ENCODE results near the gene AFF3. TPM values are rescaled to one million over a fixed set of nuclear protein-coding genes. Genes with fewer than 3 reads are reported as not detected.

The AFF3 gene
- total and polyA plus RNA-seq, 2 of the 8 experiments (the other 6 are each of a cell fraction or from before 2014, with no cell fraction given), result 0.27 to 3.0 TPM

GRCh38 chr2:100015849-100016248 lies 126.5 kb downstream of the AFF3 start:
- no peak overlapping the region for H2BK120ac ChIP-seq (replicated peaks; ENCODE audit: low read depth, low read length)
- TF ChIP-seq SP4 (IDR thresholded peaks at IDR 0.05; ENCODE audit: low read length) (no peak), GABPA (IDR thresholded peaks at IDR 0.05; ENCODE audit: borderline replicate concordance, insufficient read depth, low read length) (no peak), EP300 (IDR thresholded peaks at IDR 0.05; ENCODE audit: borderline replicate concordance in 1 of 2, low read depth in 2 of 2, low read length in 2 of 2) (no peak), EZH2 (IDR thresholded peaks at IDR 0.05; ENCODE audit: low read depth, low read length, severe bottlenecking) (no peak), TEAD4 (IDR thresholded peaks at IDR 0.05; ENCODE audit: low read depth, low read length) (no peak), KDM1A (IDR thresholded peaks at IDR 0.05; ENCODE audit: borderline replicate concordance, low read length) (no peak), NANOG (IDR thresholded peaks at IDR 0.05; ENCODE audit: insufficient read depth, low read depth, low read length, poor library complexity, severe bottlenecking) (no peak), SP1 (IDR thresholded peaks at IDR 0.05; ENCODE audit: low read depth, low read length) (no peak), BACH1 (IDR thresholded peaks at IDR 0.05; ENCODE audit: low read length) (no peak), ZNF274 (IDR thresholded peaks at IDR 0.05; ENCODE audit: borderline replicate concordance, extremely low read depth, low read length) (no peak), RNF2 (IDR thresholded peaks at IDR 0.05; ENCODE audit: borderline replicate concordance, low read depth, low read length, missing control alignments, poor library complexity, severe bottlenecking) (no peak), SP2 (IDR thresholded peaks at IDR 0.05; ENCODE audit: low read length) (no peak), HDAC2 (IDR thresholded peaks at IDR 0.05; ENCODE audit: borderline replicate concordance in 1 of 2, low read depth in 2 of 2, low read length in 2 of 2) (no peak)

More at GRCh38 chr2:100015849-100016248, 126.5 kb downstream of the AFF3 start:
- no peak for FAIRE-seq
- no peak for DNase-seq (ENCODE audit: low read depth in 1 of 2, low spot score in 2 of 2)
- Histone ChIP-seq H3K23me2 (ENCODE audit: low read depth, low read length) (peaks cover 14% of the 10 kb centered on the region; the same call in 1 of the 2 replicates), H2AFZ (ENCODE audit: low read length) (no peak overlapping the region), H2BK12ac (ENCODE audit: low read depth, low read length) (0 out of 2 replicates have a peak overlapping the region, but pooled peaks have one; percentile 50), H3K14ac (ENCODE audit: insufficient read length) (no peak overlapping the region), H3K4ac (replicated peaks; ENCODE audit: insufficient read length, low read depth, low read length) (no peak overlapping the region), H3K9ac (replicated peaks in 1 of 4; ENCODE audit: extremely low read depth in 1 of 4, low read depth in 3 of 4, low read length in 3 of 4) (no peak overlapping the region), H3K27ac (ENCODE audit: low read depth, low read length) (no peak overlapping the region), H3K4me2 (ENCODE audit: insufficient read depth in 1 of 2, low read depth in 2 of 2, low read length in 2 of 2) (no peak overlapping the region), H2BK20ac (ENCODE audit: low read length) (no peak overlapping the region), H3K79me1 (ENCODE audit: low read depth, low read length) (no peaks in the 10 kb centered on the region), H3K4me3 (ENCODE audit: extremely low read depth in 1 of 4, insufficient read depth in 2 of 4, low read depth in 3 of 4, low read length in 4 of 4) (no peak overlapping the region), H3K36me3 (ENCODE audit: control insufficient read depth in 2 of 4, insufficient read depth in 4 of 4, low read length in 3 of 4) (no peaks in the 10 kb centered on the region), H2BK15ac (ENCODE audit: low read length) (no peak overlapping the region), H3K23ac (ENCODE audit: insufficient read length) (no peak overlapping the region), H2AK5ac (ENCODE audit: low read depth, low read length) (peak overlapping the region; percentile 47; the same call in 1 of the 2 replicates), H3K18ac (ENCODE audit: extremely low read depth, low read length) (no peak overlapping the region), H3K9me3 (ENCODE audit: insufficient read depth in 2 of 2, low read depth in 1 of 2, low read length in 1 of 2) (no peaks in the 10 kb centered on the region; a peak in 1 of 4 replicates), H3K4me1 (replicated peaks in 1 of 4; ENCODE audit: control insufficient read depth in 3 of 4, insufficient read depth in 4 of 4, low read length in 3 of 4) (no peaks in the 10 kb centered on the region), H4K91ac (replicated peaks; ENCODE audit: insufficient read length, low read length) (no peak overlapping the region), H3K79me2 (ENCODE audit: control insufficient read depth in 1 of 2, insufficient read depth in 2 of 2, low read length in 2 of 2) (no peaks in the 10 kb centered on the region), H3K56ac (replicated peaks; ENCODE audit: insufficient read length, low read depth, low read length) (peak overlapping the region; percentile 70), H4K8ac (ENCODE audit: extremely low read depth, insufficient read depth, low read length) (no peak overlapping the region), H4K5ac (ENCODE audit: insufficient read length, low read depth, low read length) (no peak overlapping the region), H3K27me3 (replicated peaks in 1 of 4; ENCODE audit: control insufficient read depth in 3 of 4, extremely low read depth in 1 of 4, insufficient read depth in 3 of 4, low read length in 3 of 4) (no peaks in the 10 kb centered on the region), H2BK5ac (ENCODE audit: low read depth, low read length) (no peak overlapping the region), H4K20me1 (replicated peaks in 1 of 2; ENCODE audit: control insufficient read depth in 1 of 2, insufficient read depth in 2 of 2, low read length in 2 of 2) (peaks cover 0 to 10% of the 10 kb centered on the region in 2 experiments)
- ChIA-PET POLR2A (ENCODE audit: partially characterized antibody) (no interaction called here), CTCF (ENCODE audit: partially characterized antibody) (no interaction called here)
- 90% methylated on average over 3 of the region's 3 CpGs; no CpG with 5 or more reads in 1 of the 2 experiments for WGBS, 2 experiments (ENCODE audit: extremely low coverage in 1 of 2, insufficient coverage in 1 of 2, insufficient read length in 1 of 2, insufficient replicate concordance in 2 of 2, low coverage in 1 of 2, low lambda C conversion rate in 2 of 2, missing lambda C conversion rate in 1 of 2)
